ENCODE data around the gene MTF1.

The MTF1 gene

GRCh38 chr1:37795340-37796125, 63.9 kb downstream of the MTF1 start:
- no peak overlapping the region for H3K9ac ChIP-seq
- no peaks in the 10 kb centered on the region for H4K20me1 ChIP-seq (ENCODE audit: insufficient read depth)
- no peak overlapping the region; the same call in 1 of the 2 replicates for H3K27ac ChIP-seq
- peak overlapping the region; percentile 95 for H3K4me2 ChIP-seq
- H3K79me2 ChIP-seq (ENCODE audit: insufficient read depth, low read depth) = peaks cover 10% of the 10 kb centered on the region; the same call in 1 of the 2 replicates
- H3K4me1 ChIP-seq (ENCODE audit: low read depth, poor library complexity, severe bottlenecking) = peaks cover 38% of the 10 kb centered on the region
- H3K4me3 ChIP-seq (IDR thresholded peaks at IDR 0.05; ENCODE audit: insufficient read depth, low read depth, low read length) = peak overlapping the region; percentile 56
- no peaks in the 10 kb centered on the region for H3K36me3 ChIP-seq (ENCODE audit: insufficient read depth)
- H2AFZ ChIP-seq (ENCODE audit: low read depth) = no peak overlapping the region
- TF ChIP-seq CTCF (conservative IDR thresholded peaks at IDR 0.05; ENCODE audit: low read depth, low read length) = no peak
- no peaks in the 10 kb centered on the region for H3K27me3 ChIP-seq (ENCODE audit: insufficient read depth, low read depth)

- TF ChIP-seq CTCF (conservative IDR thresholded peaks at IDR 0.05; ENCODE audit: low read depth, low read length) = no peak
- no peaks in the 10 kb centered on the region for H3K27me3 ChIP-seq (ENCODE audit: insufficient read depth, low read depth)
- H4K20me1 ChIP-seq (ENCODE audit: insufficient read depth) = no peaks in the 10 kb centered on the region
- peak overlapping the region; percentile 71 for H3K4me3 ChIP-seq (IDR thresholded peaks at IDR 0.05; ENCODE audit: insufficient read depth, low read depth, low read length)
- H3K9ac ChIP-seq = peak overlapping the region; percentile 69; the same call in 1 of the 2 replicates
- peaks cover 10% of the 10 kb centered on the region; the same call in 1 of the 2 replicates for H3K79me2 ChIP-seq (ENCODE audit: insufficient read depth, low read depth)
- no peaks in the 10 kb centered on the region for H3K36me3 ChIP-seq (ENCODE audit: insufficient read depth)
- peak overlapping the region; percentile 47; the same call in 1 of the 2 replicates for H2AFZ ChIP-seq (ENCODE audit: low read depth)
- peak overlapping the region; percentile 95 for H3K4me2 ChIP-seq
- H3K27ac ChIP-seq = no peak overlapping the region
- H3K4me1 ChIP-seq (ENCODE audit: low read depth, poor library complexity, severe bottlenecking) = peaks cover 38% of the 10 kb centered on the region
Measured at GRCh38 chr1:37794372-37795339, 64.7 kb downstream of the MTF1 start.

- H3K9ac ChIP-seq = peak within 1 kb of the TSS; percentile 69; the same call in 1 of the 2 replicates
- peak within 1 kb of the TSS; percentile 95 for H3K4me2 ChIP-seq
- no peak for TF ChIP-seq CTCF (conservative IDR thresholded peaks at IDR 0.05; ENCODE audit: low read depth, low read length)
- H3K27me3 ChIP-seq (ENCODE audit: insufficient read depth, low read depth) = no peaks in the 10 kb centered on the region
- peaks cover 38% of the 10 kb centered on the region for H3K4me1 ChIP-seq (ENCODE audit: low read depth, poor library complexity, severe bottlenecking)
- peak within 1 kb of the TSS; percentile 75 for H2AFZ ChIP-seq (ENCODE audit: low read depth)
- H3K79me2 ChIP-seq (ENCODE audit: insufficient read depth, low read depth) = peaks cover 10% of the 10 kb centered on the region; the same call in 1 of the 2 replicates
- no peaks in the 10 kb centered on the region for H3K36me3 ChIP-seq (ENCODE audit: insufficient read depth)
- H3K27ac ChIP-seq = peak within 1 kb of the TSS; percentile 55
- no peaks in the 10 kb centered on the region for H4K20me1 ChIP-seq (ENCODE audit: insufficient read depth)
- no peak within 1 kb of the TSS for H3K4me3 ChIP-seq (IDR thresholded peaks at IDR 0.05; ENCODE audit: insufficient read depth, low read depth, low read length)
Measured at GRCh38 chr1:37793773-37794371, 65.5 kb downstream of the MTF1 start, which contains the start of gene MANEAL. MANEAL (plus strand) TSS chr1:37793847; CDS start chr1:37794183, 336 bp downstream.

All from KMS-11 (cell line).